Right ventricle myocardium superior (tissue), 1 donor: ENCODE results near the gene ADCY7. TPM values are rescaled to one million over a fixed set of nuclear protein-coding genes. Genes with fewer than 3 reads are reported as not detected.

ENCODE experiments used
- ATAC-seq: fragments of 200-7000 bp; cut with Tn5 transposase; one replicate; pipeline ENCODE4 v1.9.1; 2020; ENCODE audit warnings: mild to moderate bottlenecking; ENCODE audit not compliant: poor library complexity
- DNase-seq: peaks from one replicate; pipeline ENCODE4 v3.0.0-alpha.2; 2020
- intact Hi-C: fragments of 100-400 bp; cut with DNase I; formaldehyde crosslinking; loops from one replicate; pipeline ENCODE4 v1.11.2; 2022
- total RNA-seq: library from RNA; stranded (reverse); fragmentation: NEBNext Ultra II Directional; extraction: Animal tissue kit (Norgen Biotek cat#: 25700); gene quantifications from one replicate; pipeline ENCODE4 v1.2.1, GENCODE V29; 2021
- donor health status: DM: no; HTN: yes; CAD: no; lungs with severe emphysema.

Gene ADCY7
- total RNA-seq, 1 donor from 2014 or later, result 9.3 TPM

DNA sequence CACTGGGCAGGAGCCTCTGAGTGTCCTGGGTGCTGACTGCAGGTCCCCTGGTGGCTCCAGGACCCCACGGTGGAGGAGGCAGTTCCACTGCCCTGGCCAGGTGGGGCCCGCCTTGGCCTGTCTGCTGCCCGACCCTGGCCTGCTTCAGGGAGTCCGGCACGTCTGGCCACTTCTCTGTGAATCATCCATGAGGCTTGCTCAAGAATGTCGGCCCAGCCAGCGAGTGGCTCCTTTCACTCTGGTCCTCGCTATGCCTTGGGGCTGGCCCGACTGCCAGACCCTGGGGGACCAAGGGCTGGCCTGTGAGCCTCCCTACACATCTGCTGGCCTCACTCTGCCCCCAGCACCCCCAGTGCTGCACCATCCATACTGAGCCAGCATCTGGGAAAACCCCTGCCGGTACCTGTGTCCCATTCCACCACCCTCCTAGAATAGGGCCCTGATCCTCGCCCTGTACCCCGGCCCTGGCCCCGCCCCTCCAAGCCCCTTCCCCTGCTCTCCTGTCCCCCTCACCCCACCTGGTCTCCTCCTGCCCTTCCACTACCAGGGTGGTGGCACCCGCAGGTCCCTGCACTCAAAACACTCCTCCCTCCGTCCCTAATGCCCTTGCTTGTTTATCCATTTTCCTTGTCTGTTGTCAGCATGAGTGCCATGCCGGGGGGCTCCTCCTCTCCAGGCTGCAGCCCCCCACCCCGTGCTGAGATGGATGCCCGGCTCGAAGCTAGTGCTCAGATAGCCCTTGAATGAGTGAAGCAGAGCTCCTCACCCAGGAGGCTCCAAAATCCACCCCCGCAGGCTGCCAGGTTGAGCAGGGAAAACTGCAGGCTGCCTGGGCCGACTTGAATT is 35.5 kb downstream of the ADCY7 start:
- ATAC-seq, result no peak
- intact Hi-C loops, result no loop called here
- DNase-seq, result peak; percentile 46

DNA sequence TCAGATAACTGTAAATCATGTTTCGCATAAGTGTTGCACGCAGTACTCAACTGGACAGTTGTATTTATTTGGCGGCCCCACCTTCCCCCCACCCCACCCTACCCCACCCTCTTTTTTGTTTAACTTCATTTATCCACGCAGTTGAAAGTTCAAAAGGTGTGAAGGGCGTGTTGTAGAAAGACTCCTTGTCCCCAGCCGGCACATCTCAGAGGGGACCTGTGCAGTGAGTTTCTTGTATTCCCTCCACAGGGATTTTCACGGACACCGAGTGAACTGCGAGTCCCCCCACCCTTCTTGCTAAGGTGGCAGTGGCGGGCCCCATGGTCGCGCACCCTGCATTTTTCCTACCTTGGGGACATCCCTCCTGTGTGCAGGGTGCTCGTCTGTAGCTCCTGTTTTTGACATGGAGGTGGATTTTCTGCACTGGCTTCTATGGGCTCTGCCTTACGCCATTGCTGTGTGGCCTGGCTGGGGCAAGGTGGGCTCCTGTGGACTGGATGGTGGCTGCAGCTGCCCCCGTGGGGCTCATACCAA is 36.2 kb downstream of the ADCY7 start:
- DNase-seq, result peak; percentile 22
- intact Hi-C loops, result no loop called here
- no peak for ATAC-seq

DNA sequence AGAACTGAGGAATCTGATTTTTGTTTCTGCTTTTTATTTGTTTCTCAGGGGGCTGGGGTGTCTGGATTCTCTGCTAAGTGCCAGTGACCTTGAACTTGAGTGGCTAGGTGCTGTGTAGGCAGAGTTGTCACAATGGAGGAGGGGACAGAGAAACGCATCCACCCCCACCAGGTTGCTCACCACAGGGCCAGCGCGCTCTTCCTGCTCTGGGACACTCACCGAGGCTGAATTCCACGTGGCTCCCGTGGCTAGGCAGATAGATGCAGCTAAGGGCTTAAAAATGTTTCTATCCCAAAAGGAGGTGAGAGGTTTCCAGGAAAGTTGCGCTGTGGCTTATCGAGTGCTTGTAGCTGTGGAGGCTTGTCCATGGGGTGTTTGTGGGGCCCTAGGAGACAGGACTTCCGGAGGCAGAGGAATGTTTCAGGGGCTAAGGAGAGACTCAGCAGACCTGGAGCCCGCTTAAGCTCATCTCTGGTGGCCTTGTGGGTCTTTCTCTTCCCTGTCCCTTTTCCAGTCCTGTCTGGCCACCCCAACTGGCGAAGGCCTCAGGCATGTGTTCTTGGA is 36.8 kb downstream of the ADCY7 start:
- intact Hi-C loops, result no loop called here
- ATAC-seq (no peak), DNase-seq (no peak)

DNA sequence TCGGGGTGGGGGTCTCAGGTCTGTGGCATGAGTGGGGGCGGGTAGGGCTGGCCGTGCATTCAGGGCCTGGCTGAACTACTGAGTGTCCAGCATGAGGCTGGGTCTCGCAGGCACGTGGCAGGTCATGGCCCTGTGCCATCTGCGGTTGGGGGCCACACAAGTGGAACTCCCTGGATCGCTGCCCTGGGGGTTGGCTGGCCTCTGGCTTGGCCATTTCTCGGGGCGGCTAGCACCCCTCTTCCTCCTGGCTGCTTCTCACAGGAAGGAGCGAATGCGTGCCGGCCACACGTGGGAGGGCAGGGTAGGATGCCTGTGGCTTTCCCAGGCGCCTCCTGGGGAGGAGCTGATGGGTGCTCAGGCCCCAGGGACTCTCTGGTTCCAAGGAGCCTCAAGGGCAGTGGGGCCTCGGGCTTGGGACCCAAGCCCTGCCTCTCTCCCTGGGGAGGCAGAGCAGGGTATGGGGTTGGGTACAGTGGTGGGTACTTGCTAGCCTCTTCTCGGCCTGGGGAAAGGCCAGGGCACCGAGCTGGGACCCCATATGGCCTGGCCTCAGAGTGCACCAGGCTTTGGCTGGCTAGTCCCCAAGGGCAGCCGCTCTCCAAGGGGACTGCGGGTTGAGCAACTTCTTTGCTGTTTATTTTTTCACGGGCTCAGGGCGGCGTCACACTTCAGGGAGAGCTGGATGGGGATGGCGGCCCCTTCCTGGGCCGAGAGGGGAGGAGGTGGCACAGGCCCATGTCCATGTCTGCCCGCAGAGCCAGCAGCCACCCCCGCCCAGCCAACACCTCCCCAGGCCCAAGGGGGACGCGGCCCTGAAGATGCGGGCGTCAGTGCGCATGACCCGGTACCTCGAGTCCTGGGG is 37.5 kb downstream of the ADCY7 start:
- DNase-seq, result peak; percentile 22
- intact Hi-C loops, result no loop called here
- ATAC-seq, result no peak

DNA sequence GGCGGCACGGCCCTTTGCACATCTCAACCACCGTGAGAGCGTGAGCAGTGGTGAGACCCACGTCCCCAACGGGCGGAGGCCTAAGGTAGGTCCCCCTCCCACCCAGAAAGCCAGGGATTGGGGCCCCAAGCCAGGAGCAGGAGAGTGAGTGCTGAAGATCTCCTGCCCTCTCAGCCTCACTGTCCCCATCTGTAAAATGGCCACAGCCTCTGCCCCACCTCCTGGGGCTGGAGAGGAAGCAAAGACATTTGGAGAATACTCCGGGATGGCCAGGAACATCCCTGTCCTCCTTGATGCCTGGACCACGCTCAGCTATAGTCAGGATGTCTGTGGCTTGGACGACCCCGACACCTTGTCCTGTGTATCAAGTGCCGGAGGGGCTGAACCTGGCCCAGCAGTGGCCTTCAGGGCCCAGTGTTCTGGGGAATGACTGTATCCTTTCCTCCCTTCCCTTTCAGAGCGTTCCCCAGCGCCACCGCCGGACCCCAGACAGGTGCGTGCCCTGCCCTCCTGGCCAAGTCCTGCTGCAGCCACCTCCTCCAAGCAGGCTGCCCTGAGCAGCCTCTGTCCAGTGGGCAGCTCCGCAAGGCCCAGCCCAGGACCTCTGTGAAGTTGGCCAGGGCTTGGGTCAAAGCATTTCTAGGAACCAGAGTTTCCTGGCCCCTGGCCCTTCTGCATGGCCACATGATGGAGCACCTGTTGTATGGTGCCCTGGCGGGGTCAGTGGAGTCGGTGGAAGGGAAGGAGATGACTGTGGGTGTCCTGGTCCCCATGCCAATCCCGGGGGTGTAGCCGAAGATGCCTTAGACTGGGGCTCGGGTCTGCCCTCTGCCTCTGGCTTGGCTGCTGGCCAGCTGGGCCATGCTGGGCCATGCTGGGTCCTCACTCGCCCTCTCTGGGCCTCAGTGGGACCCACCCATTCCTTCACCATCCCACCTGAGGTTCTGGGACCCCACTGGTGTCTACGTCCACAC is 38.4 kb downstream of the ADCY7 start:
- DNase-seq (peak; percentile 9), ATAC-seq (no peak)
- intact Hi-C loops, result no loop called here

DNA sequence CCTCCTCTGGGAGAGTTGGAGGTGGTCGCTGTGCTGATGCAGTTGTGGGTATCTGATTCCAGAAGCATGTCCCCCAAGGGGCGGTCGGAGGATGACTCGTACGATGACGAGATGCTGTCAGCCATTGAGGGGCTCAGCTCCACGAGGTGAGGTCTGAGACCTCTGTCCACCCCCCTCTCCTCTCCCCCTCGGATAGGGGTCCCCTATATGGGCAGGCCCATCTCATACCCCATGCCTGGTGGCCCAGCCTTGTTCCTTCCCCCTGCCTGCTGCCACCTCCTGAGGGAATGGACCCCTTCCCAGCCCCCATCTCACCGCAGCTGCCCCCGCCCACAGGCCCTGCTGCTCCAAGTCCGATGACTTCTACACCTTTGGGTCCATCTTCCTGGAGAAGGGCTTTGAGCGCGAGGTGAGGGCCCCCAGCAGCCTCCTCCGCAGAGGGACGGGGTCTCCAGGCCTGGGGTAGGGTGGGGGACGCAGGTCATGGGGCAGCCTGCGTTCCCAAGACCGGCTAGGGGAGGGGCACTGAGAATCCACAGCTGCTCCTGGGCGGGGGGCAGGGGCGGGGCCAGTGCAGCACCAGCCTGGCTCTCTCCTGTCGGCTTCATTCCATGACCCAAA is 39.2 kb downstream of the ADCY7 start:
- intact Hi-C loops, result no loop called here
- DNase-seq (peak; percentile 30), ATAC-seq (no peak)

DNA sequence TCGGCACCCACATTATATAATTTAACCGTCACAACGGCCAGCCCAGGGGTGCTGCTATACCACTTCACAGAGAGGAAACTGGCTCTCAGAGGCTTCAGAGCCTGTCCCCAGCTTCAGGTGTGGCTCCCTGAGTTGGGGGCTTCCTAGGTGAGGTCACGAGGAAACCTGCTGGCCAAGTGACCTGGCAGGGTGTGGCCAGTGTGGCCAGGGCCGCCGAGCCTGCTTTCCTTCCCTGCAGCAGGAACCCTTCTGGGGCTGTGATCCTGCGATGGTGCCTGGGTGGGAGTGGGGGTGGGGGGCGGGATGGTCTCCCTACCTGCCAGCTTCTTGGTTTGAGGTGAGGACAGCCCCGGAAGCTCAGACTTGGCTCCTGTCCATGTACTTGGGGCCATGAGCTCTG is 39.9 kb downstream of the ADCY7 start:
- DNase-seq (peak; percentile 32), ATAC-seq (no peak)
- intact Hi-C loops, result no loop called here

DNA sequence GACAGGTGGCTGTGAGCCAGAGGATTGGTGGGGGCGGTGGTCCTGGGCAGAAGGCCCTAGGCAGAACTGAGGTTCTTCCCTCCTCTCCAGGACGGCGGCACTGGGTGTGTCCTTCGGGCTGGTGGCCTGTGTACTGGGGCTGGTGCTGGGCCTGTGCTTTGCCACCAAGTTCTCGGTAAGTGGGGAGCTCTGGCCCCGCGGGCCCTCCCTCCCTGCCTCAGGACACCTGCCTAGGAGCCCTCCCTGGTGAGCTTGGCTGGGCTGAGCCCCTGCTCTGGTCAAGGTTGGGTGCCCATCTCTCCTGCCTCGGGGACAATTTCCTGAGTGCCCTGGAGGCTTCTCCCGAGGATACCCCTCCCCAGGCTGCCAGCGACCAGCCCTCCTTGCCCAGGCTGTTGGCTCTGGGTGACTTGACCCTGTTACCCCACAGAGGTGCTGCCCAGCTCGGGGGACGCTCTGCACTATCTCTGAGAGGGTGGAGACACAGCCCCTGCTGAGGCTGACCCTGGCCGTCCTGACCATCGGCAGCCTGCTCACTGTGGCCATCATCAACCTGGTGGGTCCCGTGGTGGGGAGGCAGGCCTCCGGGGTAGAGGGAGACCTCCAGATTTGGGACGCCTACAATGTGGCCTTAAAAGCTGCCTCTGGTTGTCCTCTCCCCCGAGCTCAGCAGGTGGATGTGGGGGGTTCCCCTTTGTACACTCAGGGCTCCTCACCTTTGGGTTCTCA is 42.0 kb downstream of the ADCY7 start:
- ATAC-seq (no peak), DNase-seq (peak; percentile 27)
- intact Hi-C loops, result no loop called here

DNA sequence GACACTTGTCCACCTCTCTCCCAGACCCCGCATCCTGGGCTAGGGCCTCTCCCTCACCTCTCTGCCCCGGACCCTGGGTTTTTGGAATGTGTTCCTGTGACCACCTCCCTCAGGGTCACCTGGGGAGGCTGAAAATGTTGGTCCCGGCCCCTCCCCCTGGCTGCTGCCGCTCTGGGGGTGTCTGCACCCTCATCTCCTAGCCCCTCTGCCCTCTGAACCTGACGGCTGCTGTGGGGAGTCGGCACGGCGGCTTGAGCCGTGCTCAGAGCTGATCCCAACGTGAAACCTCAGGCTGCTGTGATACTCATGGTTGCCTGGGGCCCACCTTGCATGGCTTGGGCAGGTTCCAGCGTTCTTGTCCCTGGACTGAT is 42.8 kb downstream of the ADCY7 start:
- ATAC-seq (no peak), DNase-seq (peak; percentile 29)
- intact Hi-C loops, result no loop called here

DNA sequence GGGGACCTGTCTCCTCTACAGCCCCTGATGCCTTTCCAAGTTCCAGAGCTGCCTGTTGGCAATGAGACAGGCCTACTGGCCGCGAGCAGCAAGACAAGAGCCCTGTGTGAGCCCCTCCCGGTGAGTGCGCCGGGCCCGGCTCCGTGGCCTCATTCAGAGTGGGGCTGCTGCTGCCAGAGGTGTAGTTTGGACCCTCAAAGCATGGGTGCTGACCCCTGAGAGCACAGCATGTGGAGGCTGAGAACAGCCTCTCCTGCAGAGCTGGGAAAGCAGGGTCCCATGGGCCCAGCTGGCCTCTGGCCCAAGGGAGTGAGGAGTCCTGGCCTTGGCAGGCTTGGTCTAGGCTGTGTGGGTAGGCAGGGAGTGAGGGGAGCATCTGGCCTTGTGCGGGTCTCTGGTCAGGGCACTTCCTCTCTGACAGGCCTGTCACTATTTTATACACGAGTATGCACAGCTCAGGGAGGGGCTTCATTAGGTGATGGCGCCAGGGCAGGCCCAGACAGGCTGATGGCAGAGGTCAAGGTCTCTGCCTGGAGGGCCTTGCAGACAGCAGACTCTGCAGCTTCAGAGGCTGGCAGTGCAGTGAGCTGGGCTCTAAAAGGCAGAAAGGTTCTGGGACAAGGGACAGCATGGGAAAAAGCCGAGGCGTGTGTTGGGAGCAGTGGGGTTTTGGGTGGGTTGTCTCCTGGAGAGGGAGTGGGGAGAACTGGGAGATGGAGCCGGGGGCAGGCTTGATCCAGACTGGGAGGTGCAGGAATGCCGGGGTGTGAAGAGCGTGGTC is 43.4 kb downstream of the ADCY7 start:
- peak; percentile 46 for DNase-seq
- no peak for ATAC-seq
- intact Hi-C loops, result no loop called here

DNA sequence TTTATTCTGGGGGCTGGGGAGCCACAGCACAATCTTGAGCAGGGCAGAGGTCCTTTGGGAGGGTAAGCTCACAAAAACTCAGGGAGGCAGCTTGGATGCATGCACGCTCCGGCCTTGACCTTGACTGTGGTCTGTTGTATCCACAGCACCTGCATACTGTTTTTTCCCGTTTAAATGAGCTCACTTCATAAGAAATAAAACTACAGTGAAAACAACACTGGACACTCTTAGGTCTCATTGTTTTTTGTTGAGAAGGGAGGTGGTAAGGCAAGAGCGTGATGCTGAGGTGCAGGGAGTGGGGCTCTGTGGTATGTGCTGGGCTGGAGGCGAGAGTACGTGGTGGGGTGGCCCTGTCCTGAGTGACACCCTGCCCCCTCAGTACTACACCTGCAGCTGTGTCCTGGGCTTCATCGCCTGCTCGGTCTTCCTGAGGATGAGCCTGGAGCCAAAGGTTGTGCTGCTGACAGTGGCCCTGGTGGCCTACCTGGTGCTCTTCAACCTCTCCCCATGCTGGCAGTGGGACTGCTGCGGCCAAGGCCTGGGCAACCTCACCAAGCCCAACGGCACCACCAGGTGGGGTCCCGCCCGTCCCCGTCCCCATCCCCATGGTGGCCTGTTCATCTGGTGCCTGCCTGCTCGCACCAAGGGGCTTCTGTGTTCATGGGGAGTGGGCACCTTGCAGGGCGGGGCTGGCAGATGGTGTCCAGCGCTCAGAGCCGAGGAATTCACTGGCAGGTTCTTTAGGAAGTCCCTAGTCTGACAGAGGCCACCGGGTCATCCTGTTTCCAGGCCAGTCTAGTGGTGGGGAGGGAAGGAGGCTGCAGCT is 44.2 kb downstream of the ADCY7 start:
- intact Hi-C loops, result no loop called here
- peak; percentile 35 for DNase-seq
- no peak for ATAC-seq

DNA sequence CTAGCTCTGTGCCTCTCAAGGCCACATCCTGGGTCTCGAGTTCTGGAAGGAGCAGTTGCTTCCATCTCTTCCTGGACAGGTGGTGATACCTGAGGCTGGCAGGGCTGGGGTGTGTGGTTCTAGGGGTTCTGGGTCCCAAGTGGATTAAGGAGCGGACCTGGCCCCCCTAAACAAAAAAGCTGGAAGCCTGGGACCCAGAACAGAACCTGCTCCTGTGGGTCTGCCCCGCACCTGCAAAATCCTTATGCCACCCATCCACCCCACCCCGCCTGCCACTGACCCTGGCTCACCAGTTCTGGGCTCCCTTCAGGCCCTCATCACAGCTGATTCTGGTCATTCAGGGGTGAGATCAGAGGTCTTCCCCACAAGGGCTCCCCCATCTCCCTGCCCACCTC is 44.8 kb downstream of the ADCY7 start:
- intact Hi-C loops, result no loop called here
- DNase-seq, result peak; percentile 20
- no peak for ATAC-seq

DNA sequence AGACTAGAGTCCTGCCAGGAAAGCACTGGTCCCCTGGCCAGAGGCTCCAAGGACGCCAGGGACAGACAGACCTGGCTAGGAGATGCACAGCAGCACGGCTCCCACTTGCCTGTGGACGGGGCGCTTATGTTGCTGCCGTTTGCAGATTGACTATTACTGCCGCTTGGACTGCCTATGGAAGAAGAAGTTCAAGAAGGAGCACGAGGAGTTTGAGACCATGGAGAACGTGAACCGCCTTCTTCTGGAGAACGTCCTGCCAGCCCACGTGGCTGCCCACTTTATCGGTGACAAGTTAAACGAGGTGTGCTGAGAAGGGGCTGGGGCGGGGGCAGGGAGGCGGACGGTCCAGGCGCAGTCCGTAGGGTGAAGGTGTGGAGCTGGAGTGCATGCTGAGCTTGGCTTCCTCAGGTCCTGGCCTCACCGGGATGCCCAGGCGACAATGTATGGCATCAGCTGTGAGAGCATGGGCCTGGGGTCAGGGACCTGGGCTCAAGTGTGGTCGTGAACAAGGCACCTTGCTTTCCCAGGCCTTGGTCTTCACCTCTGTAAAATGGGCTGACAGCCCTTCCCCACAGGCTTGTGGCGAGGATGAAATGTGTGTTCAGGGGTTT is 45.6 kb downstream of the ADCY7 start:
- ATAC-seq (no peak), DNase-seq (peak; percentile 34)
- intact Hi-C loops, result no loop called here

DNA sequence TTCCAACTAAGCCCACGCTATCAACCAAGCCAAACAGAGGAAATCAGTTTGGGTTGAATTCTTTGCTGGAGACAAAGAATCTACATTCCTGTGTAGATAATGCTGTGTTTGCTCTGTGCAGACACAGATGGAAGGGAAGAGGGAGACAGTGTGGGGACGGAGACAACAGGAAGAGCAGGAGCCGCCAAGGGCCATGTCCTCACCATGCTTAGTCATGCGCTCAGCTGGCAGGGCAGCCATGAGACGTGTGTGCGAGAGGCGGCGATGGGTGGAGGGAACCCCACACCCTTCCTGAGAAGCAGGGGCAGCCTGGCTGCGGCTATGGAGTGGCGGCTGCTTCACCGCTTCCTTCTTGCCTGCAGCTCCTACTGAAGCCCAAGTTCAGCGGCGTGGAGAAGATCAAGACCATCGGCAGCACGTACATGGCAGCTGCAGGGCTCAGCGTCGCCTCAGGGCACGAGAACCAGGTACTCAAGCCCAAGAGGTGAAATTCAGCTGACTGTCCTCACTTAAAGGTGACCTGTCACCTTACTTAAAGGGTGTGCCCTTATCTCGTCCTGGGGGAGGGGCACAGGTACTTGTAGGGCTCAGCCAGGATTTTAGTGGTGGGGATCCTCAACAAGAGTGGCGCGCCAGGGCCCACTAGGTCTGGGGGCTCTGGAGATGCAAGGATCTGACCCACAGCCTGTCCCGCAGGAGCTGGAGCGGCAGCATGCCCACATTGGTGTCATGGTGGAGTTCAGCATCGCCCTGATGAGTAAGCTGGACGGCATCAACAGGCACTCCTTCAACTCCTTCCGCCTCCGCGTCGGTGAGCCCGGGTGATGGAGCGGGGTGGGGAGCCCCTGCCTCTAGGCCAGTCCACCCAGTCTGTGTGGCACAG is 47.5 kb downstream of the ADCY7 start:
- ATAC-seq, result peak; percentile 81
- intact Hi-C loops, result no loop called here
- DNase-seq, result peak; percentile 88
